ENCODE results near the gene KRTAP10-1. TPM values are rescaled to one million over a fixed set of nuclear protein-coding genes. Genes with fewer than 3 reads are reported as not detected.

KRTAP10-1 gene
- total RNA-seq, 1 donor from 2014 or later = not detected

DNA sequence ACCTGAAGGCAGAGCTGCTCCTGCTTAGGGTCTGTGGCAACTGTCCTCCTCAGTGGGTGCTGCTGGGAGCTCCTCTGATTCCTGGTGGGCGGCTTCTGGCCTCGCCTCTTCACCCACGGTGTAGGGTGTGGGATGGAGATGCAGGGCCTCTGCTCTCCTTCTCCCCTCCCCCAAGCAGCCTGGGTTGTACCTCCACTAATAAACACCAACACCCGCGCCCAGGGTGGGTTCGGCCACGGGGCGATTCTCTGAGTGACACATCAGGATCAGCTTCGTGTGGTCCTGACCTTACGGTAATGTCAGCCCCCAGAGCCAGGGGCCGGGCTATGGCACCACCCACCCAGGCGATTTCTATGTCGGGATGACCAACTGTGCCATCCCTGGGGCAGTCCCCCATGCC is 23.7 kb downstream of the KRTAP10-1 start:
- no peak for DNase-seq (ENCODE audit: low spot score)

- DNase-seq (ENCODE audit: low spot score) = no peak
Measured at GRCh38 chr21:44515359-44516165, 24.4 kb downstream of the KRTAP10-1 start.

- no peak for DNase-seq (ENCODE audit: low spot score)
Measured at GRCh38 chr21:44514746-44515358, 25.1 kb downstream of the KRTAP10-1 start.

DNA sequence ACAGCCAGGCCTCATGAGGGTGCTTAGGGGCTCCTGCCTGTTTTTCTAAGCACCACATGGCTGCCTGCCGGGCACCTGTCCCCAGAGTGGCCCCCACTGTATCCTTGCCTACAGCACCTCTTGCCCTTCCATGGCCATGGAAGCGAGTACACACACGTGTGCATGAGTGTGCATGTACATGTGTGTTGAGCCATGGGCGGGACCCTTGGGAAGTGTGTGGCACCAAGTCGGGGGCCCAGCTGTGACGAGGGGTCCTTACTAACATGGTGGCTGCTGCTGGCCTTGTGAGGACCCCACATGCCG is 25.8 kb downstream of the KRTAP10-1 start:
- no peak for DNase-seq (ENCODE audit: low spot score)

GRCh38 chr21:44513389-44514217 is 26.4 kb downstream of the KRTAP10-1 start:
- DNase-seq (ENCODE audit: low spot score) = no peak

- no peak for DNase-seq (ENCODE audit: low spot score)
Measured at GRCh38 chr21:44512496-44513388, 27.3 kb downstream of the KRTAP10-1 start.

DNA sequence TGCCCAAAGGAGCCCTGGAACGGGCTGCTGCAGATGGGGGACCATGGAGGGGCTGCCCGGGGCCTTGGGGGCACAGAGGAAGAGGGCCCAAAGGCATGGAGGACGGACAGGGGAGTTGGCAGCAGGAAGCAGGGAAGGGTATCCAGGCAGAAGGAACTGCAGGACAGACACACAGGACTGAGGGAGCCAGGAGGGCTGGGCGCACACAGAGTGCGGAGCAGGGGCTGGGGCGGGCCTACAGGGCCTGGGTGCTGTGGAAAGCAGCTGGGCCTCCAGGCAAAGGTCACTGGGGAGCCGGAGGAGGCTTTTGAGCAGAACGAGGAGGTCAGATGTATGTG is 28.1 kb downstream of the KRTAP10-1 start:
- DNase-seq (ENCODE audit: low spot score) = no peak

DNA sequence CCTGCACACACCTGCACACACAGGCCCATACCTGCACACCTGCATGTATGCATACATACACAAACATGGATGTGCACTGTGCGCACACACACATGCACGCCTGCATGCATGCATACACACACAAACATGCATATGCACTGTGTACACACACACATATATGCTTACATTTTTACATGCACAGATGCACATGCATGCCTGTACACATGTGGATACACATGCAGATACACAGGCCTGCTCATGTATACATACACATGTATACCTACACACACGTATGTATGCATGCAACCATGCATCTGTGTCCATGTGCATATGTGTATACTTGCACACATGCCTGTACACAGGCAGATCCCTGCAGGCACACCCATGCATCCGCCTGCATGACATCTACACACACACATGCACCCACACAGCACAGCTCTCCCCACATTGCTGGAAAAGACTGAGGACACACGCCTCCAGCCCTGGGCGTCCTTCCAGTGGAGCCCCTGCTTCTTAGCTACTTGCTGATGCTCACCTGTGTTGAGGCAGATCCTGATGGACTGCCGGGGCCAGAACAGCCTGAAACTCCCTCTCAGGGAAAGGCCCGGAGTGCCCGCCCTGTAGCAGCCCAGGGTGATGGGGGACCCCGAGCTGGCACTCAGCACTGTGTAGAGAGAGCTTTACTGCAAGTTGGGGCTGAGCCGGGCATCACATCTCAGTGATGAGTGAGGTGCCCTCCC is 28.6 kb downstream of the KRTAP10-1 start:
- no peak for DNase-seq (ENCODE audit: low spot score)

DNA sequence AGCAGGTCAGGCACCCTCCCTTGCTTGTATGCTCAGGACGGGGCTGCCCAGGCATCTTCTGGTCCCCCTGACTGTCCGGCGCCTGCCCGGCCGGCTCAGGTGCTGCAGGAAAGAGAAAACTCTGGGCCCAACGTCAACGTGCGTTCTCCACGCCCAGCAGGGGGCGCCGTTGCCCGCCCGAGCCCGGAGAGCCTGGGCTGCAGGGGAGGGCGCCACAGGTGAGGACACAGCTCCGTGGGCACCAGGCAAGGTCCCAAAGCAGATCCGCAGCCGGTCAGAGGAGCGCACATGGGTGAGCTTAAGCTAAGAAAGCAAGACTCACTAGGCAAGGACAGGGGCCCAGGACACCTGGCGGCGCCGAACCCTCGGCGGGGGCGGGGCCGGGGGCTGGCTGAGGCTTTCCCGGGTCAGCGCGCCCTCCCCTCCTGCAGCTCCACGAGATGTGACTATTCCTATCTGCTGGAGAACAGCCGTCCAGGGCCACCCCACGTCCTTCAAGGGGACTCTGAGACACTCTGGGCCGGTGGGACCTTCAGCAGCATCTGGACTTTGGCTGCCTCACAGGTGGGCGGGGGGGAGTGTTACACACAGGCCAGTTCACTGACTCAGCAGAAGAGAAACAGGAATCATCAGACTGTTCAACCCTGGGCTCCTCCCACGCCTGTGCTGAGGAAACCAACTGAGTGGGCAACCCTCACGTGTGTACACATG is 29.3 kb downstream of the KRTAP10-1 start:
- DNase-seq (ENCODE audit: low spot score) = peak; percentile 67

DNA sequence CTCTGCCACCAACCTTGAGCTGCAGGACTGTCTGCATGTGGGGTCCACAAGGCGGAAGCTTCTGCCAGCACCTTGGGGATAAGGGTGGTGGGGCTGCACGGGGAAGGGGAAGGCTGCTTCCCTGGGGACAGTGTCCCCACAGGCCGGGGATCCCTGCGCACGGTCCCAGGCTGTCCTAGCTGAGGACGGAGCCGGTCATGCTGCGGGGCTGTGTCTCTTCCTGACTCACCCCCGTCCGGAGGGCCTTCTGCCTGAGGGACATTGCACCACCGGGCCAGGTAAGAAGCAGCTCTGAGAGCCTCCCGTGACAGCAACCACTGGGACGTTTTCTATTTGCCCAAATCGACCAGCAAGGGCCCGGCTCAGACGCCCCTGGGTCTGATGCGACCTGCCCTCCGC is 29.9 kb downstream of the KRTAP10-1 start:
- no peak for DNase-seq (ENCODE audit: low spot score)

- no peak for DNase-seq (ENCODE audit: low spot score)
Measured at GRCh38 chr21:44509539-44509938, 30.5 kb downstream of the KRTAP10-1 start.

GRCh38 chr21:44508711-44509445 is 31.1 kb downstream of the KRTAP10-1 start:
- no peak for DNase-seq (ENCODE audit: low spot score)

DNA sequence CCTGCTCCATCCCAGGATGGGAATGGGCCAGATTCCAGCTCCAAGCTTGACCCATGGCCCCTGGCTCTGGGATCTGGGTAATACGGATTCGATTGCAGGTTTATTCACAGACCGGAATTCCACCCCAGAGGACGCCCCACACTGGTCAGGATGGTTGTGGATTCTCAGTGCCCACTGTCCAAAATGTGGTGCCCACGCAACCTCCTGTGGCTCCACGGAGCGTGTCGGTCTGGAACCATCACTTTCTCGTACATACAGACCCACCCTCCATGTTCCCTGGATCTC is 31.6 kb downstream of the KRTAP10-1 start:
- no peak for DNase-seq (ENCODE audit: low spot score)

GRCh38 chr21:44507673-44508425 is 32.1 kb downstream of the KRTAP10-1 start:
- no peak for DNase-seq (ENCODE audit: low spot score)

- no peak for DNase-seq (ENCODE audit: low spot score)
Measured at GRCh38 chr21:44506279-44507255, 33.4 kb downstream of the KRTAP10-1 start.

- DNase-seq (ENCODE audit: low spot score) = no peak
Measured at GRCh38 chr21:44505673-44506278, 34.2 kb downstream of the KRTAP10-1 start.

DNA sequence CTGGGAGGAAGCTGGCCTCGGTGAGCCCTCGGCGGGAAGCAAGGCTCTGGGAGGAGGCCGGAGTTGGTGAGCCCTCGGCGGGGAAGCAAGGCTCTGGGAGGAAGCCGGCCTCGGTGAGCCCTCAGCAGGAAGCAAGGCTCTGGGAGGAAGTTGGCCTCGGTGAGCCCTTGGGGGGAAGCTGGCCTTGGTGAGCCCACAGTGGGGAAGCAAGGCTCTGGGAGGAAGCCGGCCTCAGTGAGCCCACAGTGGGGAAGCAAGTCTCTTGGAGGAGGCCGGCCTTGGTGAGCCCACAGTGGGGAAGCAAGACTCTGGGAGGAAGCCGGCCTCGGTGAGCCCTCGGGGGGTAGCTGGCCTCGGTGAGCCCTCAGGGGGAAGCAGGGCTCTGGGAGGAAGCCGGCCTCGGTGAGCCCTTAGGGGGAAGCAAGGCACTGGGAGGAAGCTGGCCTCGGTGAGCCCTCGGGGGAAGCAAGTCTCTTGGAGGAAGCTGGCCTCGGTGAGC is 36.0 kb downstream of the KRTAP10-1 start:
- DNase-seq (ENCODE audit: low spot score) = no peak
